ENCODE results near the gene TENT4B. TPM values are rescaled to one million over a fixed set of nuclear protein-coding genes. Genes with fewer than 3 reads are reported as not detected.
A peak's percentile ranks its signal among the peaks of the same experiment; 100 is the strongest.

TENT4B gene
- total RNA-seq, 1 experiment from 2014 or later, result 18.3 TPM

DNA sequence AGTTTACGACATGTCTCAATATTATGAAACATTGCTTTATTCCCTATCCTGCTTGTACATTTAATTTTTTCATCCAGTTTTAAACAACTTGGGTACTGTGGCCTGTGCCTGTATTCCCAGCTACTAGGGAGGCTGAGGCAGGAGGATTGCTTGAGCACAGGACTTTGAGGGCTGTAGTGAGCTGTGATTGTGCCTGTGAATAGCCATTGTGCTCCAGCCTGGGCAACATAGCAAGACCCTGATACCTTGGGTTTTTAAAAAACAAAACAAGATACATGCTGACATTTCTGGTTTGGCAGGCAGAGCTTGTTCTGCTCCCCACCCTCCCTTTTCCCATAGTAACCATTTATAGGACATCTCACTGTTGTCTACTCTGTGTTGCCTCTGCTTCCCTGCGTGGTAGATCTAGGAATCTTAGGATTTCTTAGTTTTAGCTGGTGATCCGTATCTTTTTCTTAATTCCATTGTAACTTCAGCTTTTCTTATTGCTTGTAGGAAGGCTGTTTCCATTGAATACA is 35.6 kb downstream of the TENT4B start:
- ChIA-PET CTCF (no interaction called here), POLR2A (ENCODE audit: low non-redundant PET) (no interaction called here)
- Histone ChIP-seq H3K9me3 (ENCODE audit: low read depth, low read length, poor library complexity, severe bottlenecking) (no peaks in the 10 kb centered on the region), H3K4me1 (ENCODE audit: insufficient read depth, low read length, poor library complexity, severe bottlenecking) (no peaks in the 10 kb centered on the region), H3K27me3 (replicated peaks; ENCODE audit: insufficient read depth, low read depth, low read length, poor library complexity) (no peaks in the 10 kb centered on the region), H3K4me3 (ENCODE audit: low read depth, low read length, poor library complexity, severe bottlenecking) (no peak overlapping the region), H3K36me3 (ENCODE audit: insufficient read depth, low read length, poor library complexity, severe bottlenecking) (no peaks in the 10 kb centered on the region), H3K27ac (ENCODE audit: low read depth, low read length, poor library complexity, severe bottlenecking) (no peak overlapping the region)
- BruUV-seq (replicated peaks), result no TSS peak
- intact Hi-C loops (cut with micrococcal nuclease; ENCODE audit: unreplicated experiment), result loop anchor here (1.0 kb wide), 2 partner anchors 29 to 32 kb away; no protein-coding TSS in a partner anchor
- TF ChIP-seq CTCF (conservative IDR thresholded peaks at IDR 0.05; ENCODE audit: low read depth, low read length) (no peak), EZH2 (IDR thresholded peaks at IDR 0.05; ENCODE audit: borderline replicate concordance, low read depth, low read length, poor library complexity, severe bottlenecking) (no peak)
- DNase-seq (ENCODE audit: low spot score), result no peak

DNA sequence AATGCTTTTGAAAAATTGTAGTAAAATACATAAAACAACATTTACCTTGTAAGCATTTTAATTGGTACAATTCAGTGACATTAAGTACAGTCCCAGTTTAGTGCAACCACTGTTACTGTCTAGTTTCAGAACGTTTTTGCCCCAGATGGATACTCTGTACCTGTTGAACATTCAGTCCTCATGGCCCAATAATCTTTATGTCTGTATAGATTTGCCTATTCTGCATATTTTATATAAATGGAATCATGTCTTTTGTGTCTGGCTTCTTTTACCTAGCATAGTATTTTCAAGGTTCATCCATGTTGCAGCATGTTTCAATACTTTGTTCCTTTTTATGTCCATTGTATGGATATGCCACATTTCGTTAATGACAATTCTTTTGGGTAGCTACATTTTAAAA is 37.2 kb downstream of the TENT4B start:
- Histone ChIP-seq H3K9me3 (ENCODE audit: low read depth, low read length, poor library complexity, severe bottlenecking) (no peaks in the 10 kb centered on the region), H3K36me3 (ENCODE audit: insufficient read depth, low read length, poor library complexity, severe bottlenecking) (no peaks in the 10 kb centered on the region), H3K4me1 (ENCODE audit: insufficient read depth, low read length, poor library complexity, severe bottlenecking) (peaks cover 5% of the 10 kb centered on the region), H3K27ac (ENCODE audit: low read depth, low read length, poor library complexity, severe bottlenecking) (no peak overlapping the region), H3K27me3 (replicated peaks; ENCODE audit: insufficient read depth, low read depth, low read length, poor library complexity) (no peaks in the 10 kb centered on the region), H3K4me3 (ENCODE audit: low read depth, low read length, poor library complexity, severe bottlenecking) (no peak overlapping the region)
- no peak for DNase-seq (ENCODE audit: low spot score)
- no TSS peak for BruUV-seq (replicated peaks)
- POLR2A ChIA-PET (ENCODE audit: low non-redundant PET), result interaction anchor here (0.6 kb wide), 1 partner anchor 116 kb away, joined by 9 read pairs; no protein-coding TSS in a partner anchor
- intact Hi-C loops (cut with micrococcal nuclease; ENCODE audit: unreplicated experiment), result no loop called here
- no peak for TF ChIP-seq CTCF (conservative IDR thresholded peaks at IDR 0.05; ENCODE audit: low read depth, low read length)
- no peak for TF ChIP-seq EZH2 (IDR thresholded peaks at IDR 0.05; ENCODE audit: borderline replicate concordance, low read depth, low read length, poor library complexity, severe bottlenecking)
- CTCF ChIA-PET, result interaction anchor here (0.6 kb wide), 1 partner anchor 26 kb away, joined by 3 read pairs; no protein-coding TSS in a partner anchor

DNA sequence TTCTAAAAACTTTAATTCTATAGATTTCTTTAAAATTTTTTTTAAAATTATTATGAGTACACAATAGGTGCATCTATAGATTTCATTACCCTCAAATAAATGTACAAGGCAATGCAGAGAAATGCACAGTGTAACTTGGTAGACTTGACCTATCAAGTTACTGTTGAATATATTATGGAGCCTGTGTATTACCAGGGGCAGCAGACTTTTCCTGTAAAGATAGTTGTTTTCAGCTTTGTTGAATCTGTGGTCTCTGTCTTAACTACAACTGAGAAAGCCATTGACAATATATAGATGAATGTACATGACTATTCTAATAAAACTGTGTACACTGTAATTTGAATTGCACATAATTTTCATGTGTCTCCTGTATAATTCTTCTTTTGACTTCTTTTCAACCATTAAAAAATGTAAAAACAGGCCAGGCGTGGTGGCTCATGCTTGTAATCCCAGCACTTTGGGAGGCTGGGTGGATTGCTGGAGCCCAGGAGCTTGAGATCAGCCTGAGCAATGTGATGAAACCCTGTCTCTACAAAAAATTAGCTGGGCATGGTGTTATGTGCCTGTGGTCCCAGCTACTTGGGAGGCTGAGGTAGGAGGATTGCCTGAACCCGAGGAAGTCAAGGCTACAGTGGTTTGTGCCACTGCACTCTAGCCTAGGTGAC is 39.4 kb downstream of the TENT4B start:
- H3K27ac ChIP-seq (ENCODE audit: low read depth, low read length, poor library complexity, severe bottlenecking), result peak overlapping the region; percentile 39
- ChIA-PET POLR2A (ENCODE audit: low non-redundant PET) (no interaction called here), CTCF (no interaction called here)

More for the DNA sequence above, 39.4 kb downstream of the TENT4B start:
- Histone ChIP-seq H3K4me3 (ENCODE audit: low read depth, low read length, poor library complexity, severe bottlenecking) (no peak overlapping the region), H3K36me3 (ENCODE audit: insufficient read depth, low read length, poor library complexity, severe bottlenecking) (no peaks in the 10 kb centered on the region), H3K27me3 (replicated peaks; ENCODE audit: insufficient read depth, low read depth, low read length, poor library complexity) (no peaks in the 10 kb centered on the region), H3K4me1 (ENCODE audit: insufficient read depth, low read length, poor library complexity, severe bottlenecking) (peaks cover 18% of the 10 kb centered on the region), H3K9me3 (ENCODE audit: low read depth, low read length, poor library complexity, severe bottlenecking) (peaks cover under 1% of the 10 kb centered on the region)
- TF ChIP-seq EZH2 (IDR thresholded peaks at IDR 0.05; ENCODE audit: borderline replicate concordance, low read depth, low read length, poor library complexity, severe bottlenecking) (no peak), CTCF (conservative IDR thresholded peaks at IDR 0.05; ENCODE audit: low read depth, low read length) (no peak)
- BruUV-seq (replicated peaks), result no TSS peak
- intact Hi-C loops (cut with micrococcal nuclease; ENCODE audit: unreplicated experiment), result no loop called here
- no peak for DNase-seq (ENCODE audit: low spot score)
